ENCODE results near the gene GPR152. TPM values are rescaled to one million over a fixed set of nuclear protein-coding genes. Genes with fewer than 3 reads are reported as not detected.

Gene GPR152
- total and polyA plus RNA-seq, 2 of the 8 experiments (the other 6 are each of a cell fraction or from before 2014, with no cell fraction given), result not detected

- TF ChIP-seq ATF2 (IDR thresholded peaks at IDR 0.05; ENCODE audit: low read length) (no peak), RBBP5 (IDR thresholded peaks at IDR 0.05; ENCODE audit: borderline replicate concordance, low read depth, low read length) (peak; percentile 83), CBX5 (IDR thresholded peaks at IDR 0.05; ENCODE audit: low read depth, low read length) (no peak), BRCA1 (IDR thresholded peaks at IDR 0.05; ENCODE audit: low read depth, low read length) (peak; percentile 67; the same call in 1 of the 2 replicates), CTCF (IDR thresholded peaks at IDR 0.05; ENCODE audit: control extremely low read depth in 1 of 3, insufficient read depth in 1 of 3, low read depth in 1 of 3, low read length in 3 of 3) (no peak)
Observed at GRCh38 chr11:67428052-67429001, 24.2 kb downstream of the GPR152 start, which contains the start of gene RPS6KB2 (continued).

All from H1 (cell line).